ENCODE measurements around the gene MYF6. TPM values are rescaled to one million over a fixed set of nuclear protein-coding genes. Genes with fewer than 3 reads are reported as not detected.

MYF6 gene
- total and polyA plus RNA-seq, 11 donors, result 0.21 to 0.69 (median 0.47) TPM; not detected in 8

DNA sequence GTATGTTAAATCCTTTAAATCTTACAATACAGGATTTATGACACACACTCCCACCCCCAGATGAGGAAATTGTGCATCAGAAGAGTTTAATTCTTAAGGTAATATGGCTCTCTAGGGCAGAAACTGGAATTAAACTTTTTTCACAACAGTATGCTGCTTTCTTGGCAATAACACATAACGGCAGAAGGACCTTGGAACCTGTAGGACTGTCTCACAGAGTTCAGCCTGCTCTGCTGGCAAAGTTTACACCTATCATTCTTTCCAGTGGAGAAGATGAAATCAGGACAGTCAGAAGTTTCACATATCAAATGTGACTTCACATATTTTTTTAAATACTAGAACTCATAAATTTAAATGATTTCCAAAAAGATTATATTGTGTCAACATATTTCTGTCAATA lies 30.6 kb upstream of the MYF6 start:
- 68 to 76% (median 74%) methylated on average over 1 of the region's 1 CpG for WGBS, 4 donors
- Histone ChIP-seq H3K4me3 (no peak overlapping the region), H3K36me3 (no peaks in the 10 kb centered on the region), H3K9me3 (no peaks in the 10 kb centered on the region), H3K27ac (no peak overlapping the region), H3K27me3 (no peaks in the 10 kb centered on the region), H3K4me1 (no peaks in the 10 kb centered on the region)
- DNase-seq (no peak), ATAC-seq (no peak)
- no peak for TF ChIP-seq POLR2A (IDR thresholded peaks at IDR 0.05)
- TF ChIP-seq, protein P1, sequence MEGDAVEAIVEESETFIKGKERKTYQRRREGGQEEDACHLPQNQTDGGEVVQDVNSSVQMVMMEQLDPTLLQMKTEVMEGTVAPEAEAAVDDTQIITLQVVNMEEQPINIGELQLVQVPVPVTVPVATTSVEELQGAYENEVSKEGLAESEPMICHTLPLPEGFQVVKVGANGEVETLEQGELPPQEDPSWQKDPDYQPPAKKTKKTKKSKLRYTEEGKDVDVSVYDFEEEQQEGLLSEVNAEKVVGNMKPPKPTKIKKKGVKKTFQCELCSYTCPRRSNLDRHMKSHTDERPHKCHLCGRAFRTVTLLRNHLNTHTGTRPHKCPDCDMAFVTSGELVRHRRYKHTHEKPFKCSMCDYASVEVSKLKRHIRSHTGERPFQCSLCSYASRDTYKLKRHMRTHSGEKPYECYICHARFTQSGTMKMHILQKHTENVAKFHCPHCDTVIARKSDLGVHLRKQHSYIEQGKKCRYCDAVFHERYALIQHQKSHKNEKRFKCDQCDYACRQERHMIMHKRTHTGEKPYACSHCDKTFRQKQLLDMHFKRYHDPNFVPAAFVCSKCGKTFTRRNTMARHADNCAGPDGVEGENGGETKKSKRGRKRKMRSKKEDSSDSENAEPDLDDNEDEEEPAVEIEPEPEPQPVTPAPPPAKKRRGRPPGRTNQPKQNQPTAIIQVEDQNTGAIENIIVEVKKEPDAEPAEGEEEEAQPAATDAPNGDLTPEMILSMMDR (IDR thresholded peaks at IDR 0.05), result no peak
- intact Hi-C loops (cut with DNase I), result no loop called here

DNA sequence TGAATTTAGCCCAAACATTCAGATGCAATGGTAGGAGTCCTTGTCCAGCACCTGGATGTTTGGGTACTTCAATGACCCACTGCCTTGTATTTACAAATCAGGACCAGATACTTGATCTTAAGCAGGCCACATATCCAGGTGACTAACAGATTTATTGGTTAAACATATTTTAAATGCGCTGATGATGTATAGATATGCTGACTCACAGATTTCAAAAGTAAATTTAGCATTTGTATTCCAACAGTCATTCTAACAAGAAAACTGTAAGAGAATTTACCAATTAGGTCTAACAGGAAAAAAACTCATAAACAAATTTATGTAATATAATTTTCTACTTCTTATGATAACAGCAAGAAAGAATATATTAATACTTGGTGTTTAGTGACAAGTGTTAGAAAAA lies 29.4 kb upstream of the MYF6 start:
- Histone ChIP-seq H3K4me1 (no peaks in the 10 kb centered on the region), H3K27ac (no peak overlapping the region), H3K9me3 (no peaks in the 10 kb centered on the region), H3K36me3 (no peaks in the 10 kb centered on the region), H3K27me3 (no peaks in the 10 kb centered on the region), H3K4me3 (no peak overlapping the region)
- TF ChIP-seq, protein P1 (IDR thresholded peaks at IDR 0.05), result no peak
- TF ChIP-seq POLR2A (IDR thresholded peaks at IDR 0.05), result no peak
- WGBS, 4 donors, result 90 to 97% (median 93%) methylated on average over 1 of the region's 1 CpG
- DNase-seq, result no peak
- intact Hi-C loops (cut with DNase I), result no loop called here
- ATAC-seq, result no peak

DNA sequence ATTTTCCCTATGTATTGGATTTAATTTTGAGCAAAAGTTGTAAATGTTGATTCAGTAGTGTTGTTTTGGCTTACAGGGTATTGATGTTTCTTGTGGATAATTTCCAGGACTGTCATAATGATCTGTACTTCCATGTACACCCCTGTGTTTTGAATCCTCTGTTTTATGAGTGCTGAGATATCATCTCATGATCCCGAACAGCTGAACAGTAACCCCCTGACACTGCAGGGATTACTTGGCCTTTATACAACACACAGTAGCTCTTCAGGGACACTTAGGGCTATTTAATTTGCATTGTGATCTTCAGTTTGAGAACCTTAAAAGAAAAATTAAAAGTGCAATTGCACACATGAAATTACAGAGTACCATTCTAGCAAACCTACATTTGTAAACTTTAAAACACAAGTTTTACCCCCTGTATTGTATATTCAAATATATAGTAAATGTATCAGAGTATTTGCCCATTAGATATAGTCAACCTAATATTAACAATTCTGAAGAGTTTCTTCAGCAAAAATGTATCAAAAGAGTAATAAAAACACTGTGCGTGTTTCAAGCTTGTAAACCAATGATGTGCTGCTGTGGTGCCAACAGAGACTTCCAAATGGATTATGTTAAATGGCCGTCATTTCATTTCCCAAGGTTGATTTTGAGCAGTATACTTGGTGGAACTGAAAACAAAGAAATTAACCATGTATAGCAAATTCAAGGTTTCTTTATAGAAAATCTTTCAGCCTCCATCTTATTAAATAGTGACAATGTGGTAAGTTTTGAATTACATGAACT lies 27.9 kb upstream of the MYF6 start:
- no peaks in the 10 kb centered on the region for H3K27me3 ChIP-seq
- no peak overlapping the region for H3K4me3 ChIP-seq
- ATAC-seq (no peak), DNase-seq (no peak)
- WGBS, 4 donors, result 73 to 87% (median 83%) methylated on average over 3 of the region's 3 CpGs
- intact Hi-C loops (cut with DNase I), result no loop called here
- H3K36me3 ChIP-seq, result no peaks in the 10 kb centered on the region
- TF ChIP-seq, protein P1 (IDR thresholded peaks at IDR 0.05), result no peak
- no peak for TF ChIP-seq POLR2A (IDR thresholded peaks at IDR 0.05)
- H3K27ac ChIP-seq, result no peak overlapping the region
- H3K9me3 ChIP-seq, result no peaks in the 10 kb centered on the region
- H3K4me1 ChIP-seq, result no peaks in the 10 kb centered on the region

DNA sequence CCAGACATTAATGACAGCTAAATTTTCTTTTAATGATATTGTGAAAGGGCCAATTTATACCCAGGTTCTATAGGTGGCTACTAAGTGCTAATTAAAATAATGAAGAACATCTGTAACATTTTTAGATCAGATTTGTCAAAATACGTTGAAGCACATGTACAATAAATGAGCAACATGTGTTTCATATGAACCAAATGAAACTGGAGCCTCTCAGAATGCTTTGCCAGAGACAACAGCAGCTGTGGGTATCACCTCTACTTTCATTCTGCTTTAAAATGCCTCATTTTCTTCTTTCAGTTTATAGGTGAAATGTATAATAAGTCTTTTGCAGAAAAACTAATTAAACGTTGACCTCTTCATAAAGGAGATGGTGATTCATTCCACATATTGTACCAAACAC lies 26.1 kb upstream of the MYF6 start:
- Histone ChIP-seq H3K27me3 (no peaks in the 10 kb centered on the region), H3K4me1 (no peaks in the 10 kb centered on the region), H3K27ac (no peak overlapping the region), H3K9me3 (peaks cover 0 to 2% (median 0%) of the 10 kb centered on the region in 12 donors), H3K4me3 (no peak overlapping the region), H3K36me3 (no peaks in the 10 kb centered on the region)
- TF ChIP-seq POLR2A (IDR thresholded peaks at IDR 0.05), result no peak
- TF ChIP-seq, protein P1 (IDR thresholded peaks at IDR 0.05), result no peak
- intact Hi-C loops (cut with DNase I), result no loop called here
- WGBS, 4 donors, result 74 to 86% (median 83%) methylated on average over 2 of the region's 2 CpGs
- no peak for ATAC-seq
- no peak for DNase-seq
